Gastrocnemius medialis (tissue), 4 donors: ENCODE measurements around the gene OBSCN.

ENCODE experiments used
- POLR2A ChIP-seq, 2 donors: fragments of 450-650 bp; IDR thresholded peaks; one replicate each; pipeline ENCODE4 v1.6.1; 2017; ENCODE audit warnings: antibody characterized with exemption in 2 of 2, mild to moderate bottlenecking in 2 of 2, moderate library complexity in 2 of 2
- TF ChIP-seq, protein P1 (sequence below), 5 experiments: fragments of 450-650 bp in 3 of 5; fragments of 200-600 bp in 2 of 5; sonication (generic) in 2 of 5; IDR thresholded peaks in 4 of 5; conservative IDR thresholded peaks in 1 of 5; 1 replicate in 4 of 5; 2 replicates in 1 of 5; pipeline ENCODE4 v1.5.1; 2016 to 2019; ENCODE audit warnings: antibody characterized with exemption in 5 of 5, mild to moderate bottlenecking in 3 of 5, moderate library complexity in 3 of 5

DNA sequence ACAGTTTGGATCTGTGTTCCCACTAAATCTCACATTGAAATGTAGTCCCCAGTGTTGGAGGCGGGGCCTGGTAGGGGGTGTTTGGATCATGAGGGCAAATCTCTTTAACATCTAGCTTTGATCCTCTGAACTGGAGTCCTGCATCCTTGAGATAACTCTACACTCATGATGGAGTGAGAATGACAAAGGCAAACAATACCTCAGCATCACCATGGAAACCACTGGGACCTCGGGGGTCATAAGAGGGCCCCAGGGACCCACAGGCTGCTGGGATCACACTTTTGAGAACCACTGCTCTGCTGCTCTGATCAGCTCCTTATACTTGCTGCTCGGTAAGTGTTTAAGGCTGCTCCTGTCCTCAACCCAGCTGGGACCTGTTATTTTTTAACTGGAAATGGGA is 13.4 kb upstream of the OBSCN start:
- TF ChIP-seq, protein P1, sequence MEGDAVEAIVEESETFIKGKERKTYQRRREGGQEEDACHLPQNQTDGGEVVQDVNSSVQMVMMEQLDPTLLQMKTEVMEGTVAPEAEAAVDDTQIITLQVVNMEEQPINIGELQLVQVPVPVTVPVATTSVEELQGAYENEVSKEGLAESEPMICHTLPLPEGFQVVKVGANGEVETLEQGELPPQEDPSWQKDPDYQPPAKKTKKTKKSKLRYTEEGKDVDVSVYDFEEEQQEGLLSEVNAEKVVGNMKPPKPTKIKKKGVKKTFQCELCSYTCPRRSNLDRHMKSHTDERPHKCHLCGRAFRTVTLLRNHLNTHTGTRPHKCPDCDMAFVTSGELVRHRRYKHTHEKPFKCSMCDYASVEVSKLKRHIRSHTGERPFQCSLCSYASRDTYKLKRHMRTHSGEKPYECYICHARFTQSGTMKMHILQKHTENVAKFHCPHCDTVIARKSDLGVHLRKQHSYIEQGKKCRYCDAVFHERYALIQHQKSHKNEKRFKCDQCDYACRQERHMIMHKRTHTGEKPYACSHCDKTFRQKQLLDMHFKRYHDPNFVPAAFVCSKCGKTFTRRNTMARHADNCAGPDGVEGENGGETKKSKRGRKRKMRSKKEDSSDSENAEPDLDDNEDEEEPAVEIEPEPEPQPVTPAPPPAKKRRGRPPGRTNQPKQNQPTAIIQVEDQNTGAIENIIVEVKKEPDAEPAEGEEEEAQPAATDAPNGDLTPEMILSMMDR (IDR thresholded peaks at IDR 0.05 in 4 of 5, conservative IDR thresholded peaks at IDR 0.05 in 1 of 5) = no peak
- no peak for TF ChIP-seq POLR2A (IDR thresholded peaks at IDR 0.05)
